PC-9 (cell line): ENCODE data around the gene TBC1D14.

Experiments
- CTCF ChIP-seq: fragments of 200-600 bp; sonication (generic); conservative IDR thresholded peaks from 2 replicates; pipeline ENCODE4 v1.6.1; 2017; ENCODE audit warnings: mixed run types, antibody characterized with exemption, mild to moderate bottlenecking, moderate library complexity
- EZH2 ChIP-seq: fragments of 200-600 bp; sonication (generic); IDR thresholded peaks from 2 replicates; pipeline ENCODE4 v1.8.0; 2017; ENCODE audit warnings: antibody characterized with exemption, low read depth

DNA sequence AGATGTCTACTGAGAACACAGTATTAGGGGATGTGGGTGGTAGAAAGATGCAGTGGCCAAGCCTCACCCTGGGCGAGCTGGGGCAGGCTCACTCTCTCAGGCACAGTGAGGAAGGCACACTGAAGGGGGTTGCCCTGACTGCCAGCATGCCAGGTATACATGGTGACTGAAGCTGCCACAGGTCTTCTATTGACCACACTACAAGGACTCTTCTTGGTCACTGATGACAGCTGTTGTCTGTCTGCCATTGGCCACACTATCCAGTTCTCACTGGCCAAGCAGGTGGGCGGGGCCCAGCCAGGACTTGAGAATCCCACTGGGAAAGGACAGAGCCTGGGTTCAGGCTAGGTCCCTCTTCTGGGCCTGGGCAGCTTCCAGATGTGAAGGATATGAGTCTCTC, 39.7 kb upstream of the TBC1D14 start:
- TF ChIP-seq CTCF (no peak), EZH2 (no peak)
